GM23338 (cell line): ENCODE measurements around the gene PERP. TPM values are rescaled to one million over a fixed set of nuclear protein-coding genes. Genes with fewer than 3 reads are reported as not detected.

ENCODE experiments used
- ATAC-seq: fragments of 200-7000 bp; cut with Tn5 transposase; 3 replicates; pipeline ENCODE4 v1.9.1; 2020
- DNase-seq: peaks from one replicate; pipeline ENCODE4 v3.0.0-alpha.2; 2015; ENCODE audit warnings: low spot score
- H2AFZ ChIP-seq: fragments of 200-600 bp; sonication (generic); 2 replicates; pipeline ENCODE4 v1.8.0; 2016; ENCODE audit warnings: antibody characterized with exemption, mild to moderate bottlenecking, moderate library complexity
- H3F3A ChIP-seq: fragments of 200-600 bp; sonication (generic); replicated peaks from 2 replicates; pipeline ENCODE4 v1.8.0; 2017; ENCODE audit warnings: antibody characterized with exemption, mixed run types, low read depth
- H3K27ac ChIP-seq: fragments of 200-600 bp; sonication (generic); 2 replicates; pipeline ENCODE4 v1.6.1; 2016; ENCODE audit warnings: low read depth
- H3K27me3 ChIP-seq: fragments of 200-600 bp; sonication (generic); 2 replicates; pipeline ENCODE4 v1.8.0; 2016; ENCODE audit warnings: mild to moderate bottlenecking, mixed run types, moderate library complexity; ENCODE audit not compliant: insufficient read depth
- H3K36me3 ChIP-seq: fragments of 200-600 bp; sonication (generic); 2 replicates; pipeline ENCODE4 v1.8.0; 2016; ENCODE audit warnings: mild to moderate bottlenecking; ENCODE audit not compliant: insufficient read depth
- H3K4me1 ChIP-seq: fragments of 200-600 bp; sonication (generic); 2 replicates; pipeline ENCODE4 v1.8.0; 2016; ENCODE audit warnings: mild to moderate bottlenecking, moderate library complexity; ENCODE audit not compliant: insufficient read depth
- H3K4me2 ChIP-seq: fragments of 200-600 bp; sonication (generic); 2 replicates; pipeline ENCODE4 v1.7.1; 2017; ENCODE audit warnings: mixed run types
- H3K4me3 ChIP-seq: fragments of 200-600 bp; sonication (generic); 2 replicates; pipeline ENCODE4 v1.6.1; 2016; ENCODE audit warnings: mixed run types
- H3K79me2 ChIP-seq: fragments of 200-600 bp; sonication (generic); replicated peaks from 2 replicates; pipeline ENCODE4 v1.8.0; 2017; ENCODE audit warnings: mild to moderate bottlenecking; ENCODE audit not compliant: insufficient read depth
- H3K9me2 ChIP-seq: fragments of 200-600 bp; sonication (generic); 2 replicates; pipeline ENCODE4 v1.8.0; 2017; ENCODE audit not compliant: insufficient read depth
- H4K20me1 ChIP-seq: fragments of 200-600 bp; sonication (generic); replicated peaks from 2 replicates; pipeline ENCODE4 v1.8.0; 2017; ENCODE audit warnings: mild to moderate bottlenecking; ENCODE audit not compliant: insufficient read depth
- H3K27ac Mint-ChIP-seq: 2 replicates; pipeline ENCODE4 v1.8.0; 2020; ENCODE audit warnings: inconsistent platforms, mild to moderate bottlenecking, moderate library complexity, mixed read lengths
- H3K27me3 Mint-ChIP-seq: 3 replicates; pipeline ENCODE4 v1.8.0; 2022; ENCODE audit warnings: low read depth, mild to moderate bottlenecking, moderate library complexity, mixed read lengths, inconsistent platforms; ENCODE audit not compliant: insufficient read depth, poor library complexity
- H3K36me3 Mint-ChIP-seq: 3 replicates; pipeline ENCODE4 v1.8.0; 2021; ENCODE audit warnings: low read depth, mild to moderate bottlenecking, inconsistent platforms, moderate library complexity, mixed read lengths
- H3K4me1 Mint-ChIP-seq: 3 replicates; pipeline ENCODE4 v1.8.0; 2020; ENCODE audit warnings: mild to moderate bottlenecking, inconsistent platforms, mixed read lengths
- H3K4me3 Mint-ChIP-seq: 3 replicates; pipeline ENCODE4 v1.8.0; 2021; ENCODE audit warnings: moderate library complexity, mild to moderate bottlenecking, inconsistent platforms, mixed read lengths
- H3K9me3 Mint-ChIP-seq: 3 replicates; pipeline ENCODE4 v1.8.0; 2020; ENCODE audit warnings: moderate library complexity, mild to moderate bottlenecking, inconsistent platforms, mixed read lengths
- CREB1 ChIP-seq: fragments of 250-450 bp; sonication (Bioruptor Pico); IDR thresholded peaks from 2 replicates; pipeline ENCODE4 v1.5.0; 2020; ENCODE audit warnings: low read depth, mild to moderate bottlenecking, moderate library complexity
- EZH2phosphoT487 ChIP-seq: fragments of 200-600 bp; sonication (generic); IDR thresholded peaks from one replicate; pipeline ENCODE4 v1.8.1; 2018; ENCODE audit warnings: antibody characterized with exemption; ENCODE audit not compliant: unreplicated experiment
- JUNB ChIP-seq: IDR thresholded peaks from one replicate; pipeline ENCODE4 v1.6.1; 2016; ENCODE audit warnings: antibody characterized with exemption; ENCODE audit not compliant: unreplicated experiment
- NANOG ChIP-seq: IDR thresholded peaks from 2 replicates; pipeline ENCODE4 v1.6.1; 2016; ENCODE audit warnings: antibody characterized with exemption, borderline replicate concordance
- POLR2AphosphoS5 ChIP-seq: IDR thresholded peaks from 2 replicates; pipeline ENCODE4 v1.6.1; 2016; ENCODE audit warnings: antibody characterized with exemption, low read depth
- STAT1 ChIP-seq: IDR thresholded peaks from one replicate; pipeline ENCODE4 v1.6.1; 2016; ENCODE audit warnings: antibody characterized with exemption; ENCODE audit not compliant: unreplicated experiment
- ZNF114 ChIP-seq: fragments of 250-450 bp; sonication (Bioruptor Pico); IDR thresholded peaks from 2 replicates; pipeline ENCODE4 v1.5.0; 2020; ENCODE audit warnings: mild to moderate bottlenecking, moderate library complexity
- ZNF331 ChIP-seq: fragments of 250-450 bp; sonication (Bioruptor Pico); IDR thresholded peaks from 2 replicates; pipeline ENCODE4 v1.5.0; 2020; ENCODE audit warnings: low read depth, mild to moderate bottlenecking, moderate library complexity
- polyA plus RNA-seq: library from polyadenylated mRNA; unstranded; fragments of >200 nt; fragmentation: Nextera tagmentation; extraction: Ambion mirVana; gene quantifications from 2 replicates; pipeline ENCODE4 v1.2.1, GENCODE V29; 2016
- total RNA-seq: library from RNA; depleted of rRNA; stranded (reverse); fragments of >200 nt; shearing (Covaris generic); gene quantifications from 2 replicates; pipeline ENCODE4 v1.2.3, GENCODE V29; 2014
- TF ChIP-seq, protein P1 (sequence below): IDR thresholded peaks from one replicate; pipeline ENCODE4 v1.6.1; 2018; ENCODE audit warnings: antibody characterized with exemption; ENCODE audit not compliant: unreplicated experiment
- TF ChIP-seq, protein P2 (sequence below): fragments of 250-450 bp; sonication (Bioruptor Pico); IDR thresholded peaks from 2 replicates; pipeline ENCODE4 v1.5.0; 2020; ENCODE audit warnings: mild to moderate bottlenecking, moderate library complexity
- TF ChIP-seq, protein P3 (sequence below): IDR thresholded peaks from 2 replicates; pipeline ENCODE4 v1.6.1; 2016; ENCODE audit warnings: antibody characterized with exemption
- TF ChIP-seq, protein P4 (sequence below), 2 experiments: fragments of 200-600 bp in 1 of 2; sonication (generic) in 1 of 2; conservative IDR thresholded peaks; 2 replicates each; pipeline versions ENCODE4 v1.5.1 to v1.6.1; 2016 to 2017; ENCODE audit warnings: antibody characterized with exemption in 2 of 2, low read depth in 2 of 2, mild to moderate bottlenecking in 2 of 2, moderate library complexity in 1 of 2

PERP gene
- total and polyA plus RNA-seq, 2 experiments from 2014 or later = 23.7 to 28.4 TPM

DNA sequence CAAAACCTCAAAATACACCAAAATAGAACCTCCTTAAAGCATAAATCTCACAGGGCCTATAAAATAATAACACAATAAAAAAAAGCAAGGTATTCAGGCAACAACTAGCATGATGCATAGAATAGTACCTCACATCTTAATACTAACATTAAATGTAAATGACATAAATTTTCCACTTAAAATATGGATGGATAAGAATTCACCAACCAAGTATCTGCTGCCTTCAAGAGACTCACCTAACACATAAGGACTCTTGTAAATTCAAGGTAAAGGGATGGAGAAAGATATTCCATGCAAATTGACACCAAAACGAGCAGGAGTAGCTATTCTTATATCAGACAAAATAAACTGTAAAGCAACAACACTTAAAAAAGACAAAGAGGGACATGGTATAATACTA, 52.2 kb downstream of the PERP start:
- no peak for DNase-seq
- no peaks in the 10 kb centered on the region for H3K36me3 Mint-ChIP-seq

More for the DNA sequence above, 52.2 kb downstream of the PERP start:
- no peaks in the 10 kb centered on the region for H3K79me2 ChIP-seq
- H3K4me1 ChIP-seq = no peaks in the 10 kb centered on the region
- H3K4me3 ChIP-seq = no peak overlapping the region
- H3F3A ChIP-seq = no peaks in the 10 kb centered on the region
- H3K9me2 ChIP-seq = no peaks in the 10 kb centered on the region
- no peak overlapping the region for H3K4me2 ChIP-seq
- ATAC-seq = no peak
- H3K27me3 ChIP-seq = no peaks in the 10 kb centered on the region
- H3K27me3 Mint-ChIP-seq = peaks cover 2% of the 10 kb centered on the region
- H3K27ac Mint-ChIP-seq = no peak overlapping the region
- no peaks in the 10 kb centered on the region for H4K20me1 ChIP-seq
- no peak overlapping the region for H3K4me3 Mint-ChIP-seq
- no peak overlapping the region for H3K27ac ChIP-seq
- H3K9me3 Mint-ChIP-seq = peaks cover 15% of the 10 kb centered on the region
- no peak overlapping the region for H2AFZ ChIP-seq
- TF ChIP-seq POLR2AphosphoS5 (no peak), ZNF331 (no peak), JUNB (no peak), EZH2phosphoT487 (no peak), ZNF114 (CRISPR knock-in tag) (no peak), STAT1 (no peak), CREB1 (CRISPR knock-in tag) (no peak), NANOG (no peak)
- TF ChIP-seq, protein P1, sequence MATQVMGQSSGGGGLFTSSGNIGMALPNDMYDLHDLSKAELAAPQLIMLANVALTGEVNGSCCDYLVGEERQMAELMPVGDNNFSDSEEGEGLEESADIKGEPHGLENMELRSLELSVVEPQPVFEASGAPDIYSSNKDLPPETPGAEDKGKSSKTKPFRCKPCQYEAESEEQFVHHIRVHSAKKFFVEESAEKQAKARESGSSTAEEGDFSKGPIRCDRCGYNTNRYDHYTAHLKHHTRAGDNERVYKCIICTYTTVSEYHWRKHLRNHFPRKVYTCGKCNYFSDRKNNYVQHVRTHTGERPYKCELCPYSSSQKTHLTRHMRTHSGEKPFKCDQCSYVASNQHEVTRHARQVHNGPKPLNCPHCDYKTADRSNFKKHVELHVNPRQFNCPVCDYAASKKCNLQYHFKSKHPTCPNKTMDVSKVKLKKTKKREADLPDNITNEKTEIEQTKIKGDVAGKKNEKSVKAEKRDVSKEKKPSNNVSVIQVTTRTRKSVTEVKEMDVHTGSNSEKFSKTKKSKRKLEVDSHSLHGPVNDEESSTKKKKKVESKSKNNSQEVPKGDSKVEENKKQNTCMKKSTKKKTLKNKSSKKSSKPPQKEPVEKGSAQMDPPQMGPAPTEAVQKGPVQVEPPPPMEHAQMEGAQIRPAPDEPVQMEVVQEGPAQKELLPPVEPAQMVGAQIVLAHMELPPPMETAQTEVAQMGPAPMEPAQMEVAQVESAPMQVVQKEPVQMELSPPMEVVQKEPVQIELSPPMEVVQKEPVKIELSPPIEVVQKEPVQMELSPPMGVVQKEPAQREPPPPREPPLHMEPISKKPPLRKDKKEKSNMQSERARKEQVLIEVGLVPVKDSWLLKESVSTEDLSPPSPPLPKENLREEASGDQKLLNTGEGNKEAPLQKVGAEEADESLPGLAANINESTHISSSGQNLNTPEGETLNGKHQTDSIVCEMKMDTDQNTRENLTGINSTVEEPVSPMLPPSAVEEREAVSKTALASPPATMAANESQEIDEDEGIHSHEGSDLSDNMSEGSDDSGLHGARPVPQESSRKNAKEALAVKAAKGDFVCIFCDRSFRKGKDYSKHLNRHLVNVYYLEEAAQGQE = no peak
- TF ChIP-seq, protein P2, sequence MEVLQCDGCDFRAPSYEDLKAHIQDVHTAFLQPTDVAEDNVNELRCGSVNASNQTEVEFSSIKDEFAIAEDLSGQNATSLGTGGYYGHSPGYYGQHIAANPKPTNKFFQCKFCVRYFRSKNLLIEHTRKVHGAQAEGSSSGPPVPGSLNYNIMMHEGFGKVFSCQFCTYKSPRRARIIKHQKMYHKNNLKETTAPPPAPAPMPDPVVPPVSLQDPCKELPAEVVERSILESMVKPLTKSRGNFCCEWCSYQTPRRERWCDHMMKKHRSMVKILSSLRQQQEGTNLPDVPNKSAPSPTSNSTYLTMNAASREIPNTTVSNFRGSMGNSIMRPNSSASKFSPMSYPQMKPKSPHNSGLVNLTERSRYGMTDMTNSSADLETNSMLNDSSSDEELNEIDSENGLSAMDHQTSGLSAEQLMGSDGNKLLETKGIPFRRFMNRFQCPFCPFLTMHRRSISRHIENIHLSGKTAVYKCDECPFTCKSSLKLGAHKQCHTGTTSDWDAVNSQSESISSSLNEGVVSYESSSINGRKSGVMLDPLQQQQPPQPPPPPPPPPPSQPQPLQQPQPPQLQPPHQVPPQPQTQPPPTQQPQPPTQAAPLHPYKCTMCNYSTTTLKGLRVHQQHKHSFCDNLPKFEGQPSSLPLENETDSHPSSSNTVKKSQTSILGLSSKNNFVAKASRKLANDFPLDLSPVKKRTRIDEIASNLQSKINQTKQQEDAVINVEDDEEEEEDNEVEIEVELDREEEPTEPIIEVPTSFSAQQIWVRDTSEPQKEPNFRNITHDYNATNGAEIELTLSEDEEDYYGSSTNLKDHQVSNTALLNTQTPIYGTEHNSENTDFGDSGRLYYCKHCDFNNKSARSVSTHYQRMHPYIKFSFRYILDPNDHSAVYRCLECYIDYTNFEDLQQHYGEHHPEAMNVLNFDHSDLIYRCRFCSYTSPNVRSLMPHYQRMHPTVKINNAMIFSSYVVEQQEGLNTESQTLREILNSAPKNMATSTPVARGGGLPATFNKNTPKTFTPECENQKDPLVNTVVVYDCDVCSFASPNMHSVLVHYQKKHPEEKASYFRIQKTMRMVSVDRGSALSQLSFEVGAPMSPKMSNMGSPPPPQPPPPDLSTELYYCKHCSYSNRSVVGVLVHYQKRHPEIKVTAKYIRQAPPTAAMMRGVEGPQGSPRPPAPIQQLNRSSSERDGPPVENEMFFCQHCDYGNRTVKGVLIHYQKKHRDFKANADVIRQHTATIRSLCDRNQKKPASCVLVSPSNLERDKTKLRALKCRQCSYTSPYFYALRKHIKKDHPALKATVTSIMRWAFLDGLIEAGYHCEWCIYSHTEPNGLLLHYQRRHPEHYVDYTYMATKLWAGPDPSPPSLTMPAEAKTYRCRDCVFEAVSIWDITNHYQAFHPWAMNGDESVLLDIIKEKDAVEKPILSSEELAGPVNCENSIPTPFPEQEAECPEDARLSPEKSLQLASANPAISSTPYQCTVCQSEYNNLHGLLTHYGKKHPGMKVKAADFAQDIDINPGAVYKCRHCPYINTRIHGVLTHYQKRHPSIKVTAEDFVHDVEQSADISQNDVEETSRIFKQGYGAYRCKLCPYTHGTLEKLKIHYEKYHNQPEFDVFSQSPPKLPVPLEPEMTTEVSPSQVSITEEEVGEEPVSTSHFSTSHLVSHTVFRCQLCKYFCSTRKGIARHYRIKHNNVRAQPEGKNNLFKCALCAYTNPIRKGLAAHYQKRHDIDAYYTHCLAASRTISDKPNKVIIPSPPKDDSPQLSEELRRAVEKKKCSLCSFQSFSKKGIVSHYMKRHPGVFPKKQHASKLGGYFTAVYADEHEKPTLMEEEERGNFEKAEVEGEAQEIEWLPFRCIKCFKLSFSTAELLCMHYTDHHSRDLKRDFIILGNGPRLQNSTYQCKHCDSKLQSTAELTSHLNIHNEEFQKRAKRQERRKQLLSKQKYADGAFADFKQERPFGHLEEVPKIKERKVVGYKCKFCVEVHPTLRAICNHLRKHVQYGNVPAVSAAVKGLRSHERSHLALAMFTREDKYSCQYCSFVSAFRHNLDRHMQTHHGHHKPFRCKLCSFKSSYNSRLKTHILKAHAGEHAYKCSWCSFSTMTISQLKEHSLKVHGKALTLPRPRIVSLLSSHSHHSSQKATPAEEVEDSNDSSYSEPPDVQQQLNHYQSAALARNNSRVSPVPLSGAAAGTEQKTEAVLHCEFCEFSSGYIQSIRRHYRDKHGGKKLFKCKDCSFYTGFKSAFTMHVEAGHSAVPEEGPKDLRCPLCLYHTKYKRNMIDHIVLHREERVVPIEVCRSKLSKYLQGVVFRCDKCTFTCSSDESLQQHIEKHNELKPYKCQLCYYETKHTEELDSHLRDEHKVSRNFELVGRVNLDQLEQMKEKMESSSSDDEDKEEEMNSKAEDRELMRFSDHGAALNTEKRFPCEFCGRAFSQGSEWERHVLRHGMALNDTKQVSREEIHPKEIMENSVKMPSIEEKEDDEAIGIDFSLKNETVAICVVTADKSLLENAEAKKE (CRISPR knock-in tag) = no peak
- TF ChIP-seq, protein P3, sequence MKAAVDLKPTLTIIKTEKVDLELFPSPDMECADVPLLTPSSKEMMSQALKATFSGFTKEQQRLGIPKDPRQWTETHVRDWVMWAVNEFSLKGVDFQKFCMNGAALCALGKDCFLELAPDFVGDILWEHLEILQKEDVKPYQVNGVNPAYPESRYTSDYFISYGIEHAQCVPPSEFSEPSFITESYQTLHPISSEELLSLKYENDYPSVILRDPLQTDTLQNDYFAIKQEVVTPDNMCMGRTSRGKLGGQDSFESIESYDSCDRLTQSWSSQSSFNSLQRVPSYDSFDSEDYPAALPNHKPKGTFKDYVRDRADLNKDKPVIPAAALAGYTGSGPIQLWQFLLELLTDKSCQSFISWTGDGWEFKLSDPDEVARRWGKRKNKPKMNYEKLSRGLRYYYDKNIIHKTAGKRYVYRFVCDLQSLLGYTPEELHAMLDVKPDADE = no peak
- TF ChIP-seq, protein P4, sequence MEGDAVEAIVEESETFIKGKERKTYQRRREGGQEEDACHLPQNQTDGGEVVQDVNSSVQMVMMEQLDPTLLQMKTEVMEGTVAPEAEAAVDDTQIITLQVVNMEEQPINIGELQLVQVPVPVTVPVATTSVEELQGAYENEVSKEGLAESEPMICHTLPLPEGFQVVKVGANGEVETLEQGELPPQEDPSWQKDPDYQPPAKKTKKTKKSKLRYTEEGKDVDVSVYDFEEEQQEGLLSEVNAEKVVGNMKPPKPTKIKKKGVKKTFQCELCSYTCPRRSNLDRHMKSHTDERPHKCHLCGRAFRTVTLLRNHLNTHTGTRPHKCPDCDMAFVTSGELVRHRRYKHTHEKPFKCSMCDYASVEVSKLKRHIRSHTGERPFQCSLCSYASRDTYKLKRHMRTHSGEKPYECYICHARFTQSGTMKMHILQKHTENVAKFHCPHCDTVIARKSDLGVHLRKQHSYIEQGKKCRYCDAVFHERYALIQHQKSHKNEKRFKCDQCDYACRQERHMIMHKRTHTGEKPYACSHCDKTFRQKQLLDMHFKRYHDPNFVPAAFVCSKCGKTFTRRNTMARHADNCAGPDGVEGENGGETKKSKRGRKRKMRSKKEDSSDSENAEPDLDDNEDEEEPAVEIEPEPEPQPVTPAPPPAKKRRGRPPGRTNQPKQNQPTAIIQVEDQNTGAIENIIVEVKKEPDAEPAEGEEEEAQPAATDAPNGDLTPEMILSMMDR (conservative IDR thresholded peaks at IDR 0.05; ENCODE audit: low read depth in 2 of 2) = no peak
- no peaks in the 10 kb centered on the region for H3K4me1 Mint-ChIP-seq
- H3K36me3 ChIP-seq = no peaks in the 10 kb centered on the region
